Measurements from ENCODE around the gene AUNIP.

AUNIP gene

DNA sequence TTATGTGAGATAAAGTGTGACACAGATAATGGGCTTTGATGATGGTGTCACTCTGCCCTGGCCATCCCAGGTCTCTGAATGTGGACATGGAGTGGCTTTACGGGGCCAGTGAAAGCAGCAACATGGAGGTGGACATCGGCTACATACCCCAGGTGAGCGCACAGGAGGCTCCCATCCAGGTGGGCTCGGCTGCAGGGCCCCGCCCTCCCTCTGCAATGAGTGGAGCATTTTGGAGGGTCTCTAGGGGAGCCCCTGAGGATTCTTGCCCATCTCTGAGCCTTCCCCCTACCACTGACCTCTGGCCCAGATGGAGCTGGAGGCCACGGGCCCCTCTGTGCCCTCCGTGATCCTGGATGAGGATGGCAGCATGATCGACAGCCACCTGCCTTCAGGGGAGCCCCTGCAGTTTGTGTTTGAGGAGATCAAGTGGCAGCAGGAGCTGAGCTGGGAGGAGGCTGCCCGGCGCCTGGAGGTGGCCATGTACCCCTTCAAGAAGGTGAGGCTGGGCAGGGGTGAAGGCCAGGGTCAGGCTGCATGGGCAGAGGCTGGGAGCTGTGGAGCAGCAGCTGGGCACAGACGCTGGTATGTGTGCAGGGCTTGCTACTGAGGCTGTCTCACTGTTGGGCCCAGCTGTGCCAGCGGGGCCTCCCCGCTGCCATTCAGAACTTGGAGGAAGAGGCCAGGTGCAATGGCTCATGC is 47.7 kb downstream of the AUNIP start:
- no peak for FAIRE-seq
- DNase-seq (ENCODE audit: insufficient read length, low spot score): no peak

GRCh38 chr1:25810341-25811299 is 48.6 kb downstream of the AUNIP start:
- DNase-seq (ENCODE audit: insufficient read length, low spot score) (peak; percentile 77), FAIRE-seq (peak; percentile 33)

DNA sequence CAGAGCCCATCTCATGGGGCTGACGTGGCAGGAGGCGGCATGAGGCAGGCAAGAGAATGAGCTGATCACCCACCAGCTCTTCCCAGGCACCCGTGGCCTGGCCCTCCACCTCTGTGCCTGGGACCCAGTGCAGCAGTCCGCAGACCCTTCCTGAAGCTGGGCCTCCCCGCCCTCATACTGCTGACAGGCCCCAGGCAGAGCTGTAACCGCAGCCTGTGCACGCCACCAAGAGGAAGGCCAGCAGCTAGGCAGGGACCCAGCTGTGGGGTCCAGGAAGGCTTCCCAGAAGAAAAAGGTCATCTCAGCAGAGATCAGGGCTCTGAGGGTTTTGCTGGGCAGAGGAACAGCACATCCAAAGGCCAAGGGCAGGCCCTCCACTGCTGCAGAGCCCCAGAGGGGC is 49.3 kb downstream of the AUNIP start:
- no peak for DNase-seq (ENCODE audit: insufficient read length, low spot score)
- no peak for FAIRE-seq

- no peak for DNase-seq (ENCODE audit: insufficient read length, low spot score)
- no peak for FAIRE-seq
Measured at GRCh38 chr1:25809283-25809926, 49.9 kb downstream of the AUNIP start.

DNA sequence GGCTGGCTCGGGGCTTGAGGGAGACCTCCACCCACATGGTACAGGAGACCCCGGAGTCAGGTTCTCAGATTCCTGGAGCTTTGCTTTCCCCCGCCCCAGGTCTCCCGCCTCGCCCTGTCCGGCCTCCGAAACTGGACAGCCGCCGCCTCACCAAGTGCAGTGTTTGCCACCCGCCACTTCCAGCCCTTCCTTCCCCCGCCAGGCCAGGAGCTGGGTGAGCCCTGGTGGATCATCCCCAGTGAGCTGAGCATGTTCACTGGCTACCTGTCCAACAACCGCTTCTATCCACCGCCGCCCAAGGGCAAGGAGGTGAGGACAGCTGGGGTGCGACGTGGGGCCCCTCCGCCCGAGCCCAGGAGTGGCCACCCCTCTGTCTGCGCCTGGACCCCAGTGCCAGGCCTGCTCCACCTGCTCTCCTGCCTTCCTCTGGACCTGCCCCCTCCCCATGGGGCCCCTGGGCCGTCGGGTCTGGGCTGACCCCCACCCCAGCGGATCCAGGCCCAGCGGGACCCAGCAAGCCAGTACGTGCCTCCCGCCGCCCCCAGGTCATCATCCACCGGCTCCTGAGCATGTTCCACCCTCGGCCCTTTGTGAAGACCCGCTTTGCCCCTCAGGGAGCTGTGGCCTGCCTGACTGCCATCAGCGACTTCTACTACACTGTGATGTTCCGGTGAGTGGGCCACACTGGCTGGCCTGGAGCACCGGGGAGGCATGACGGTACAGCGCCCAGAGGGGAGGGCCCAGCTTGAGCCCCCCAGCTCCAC is 50.6 kb downstream of the AUNIP start:
- FAIRE-seq (no peak), DNase-seq (ENCODE audit: insufficient read length, low spot score) (no peak)

DNA sequence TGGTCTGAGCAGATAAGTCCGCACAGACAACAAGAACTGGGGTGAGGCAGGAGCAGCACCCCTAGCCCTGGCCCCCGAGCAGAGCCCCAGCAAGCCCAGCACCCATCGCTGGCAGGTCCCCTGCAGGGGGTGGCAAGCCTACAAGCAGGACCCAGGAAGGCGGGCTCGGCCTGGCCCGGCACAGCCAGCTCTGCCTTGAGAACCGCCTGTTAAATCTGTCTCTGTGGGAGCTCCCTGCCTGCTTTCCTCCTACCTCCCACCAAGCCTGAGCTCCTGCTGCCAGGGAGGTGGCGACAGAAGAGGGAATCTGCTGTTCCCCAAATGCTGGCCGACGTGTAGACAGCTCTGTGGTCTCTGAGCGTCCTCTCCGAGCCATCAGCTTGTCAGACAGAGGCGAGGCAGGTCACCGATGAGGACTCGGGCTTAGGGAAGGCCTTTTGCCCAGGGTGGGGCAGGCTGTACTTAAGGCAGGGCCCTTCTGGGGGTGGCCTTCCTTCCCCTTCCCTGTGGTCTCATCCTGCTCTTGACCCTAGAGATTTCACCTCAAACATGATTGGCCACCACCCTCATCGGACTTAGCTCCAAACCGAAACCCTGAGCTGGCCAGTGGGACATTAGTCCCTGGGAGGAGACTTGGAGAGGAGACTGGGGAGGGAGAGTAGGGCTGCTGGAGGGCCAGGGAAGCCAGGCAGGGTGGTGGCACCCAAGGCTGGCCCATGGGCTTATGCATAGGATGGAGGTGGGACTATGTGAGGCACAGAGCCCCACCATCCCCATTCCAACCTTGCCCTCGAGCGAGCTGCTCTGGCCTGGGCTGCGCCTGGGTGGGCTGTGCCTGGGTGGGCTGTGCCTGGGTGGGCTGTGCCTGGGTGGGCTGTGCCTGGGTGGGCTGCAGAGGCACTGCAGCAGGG is 51.5 kb downstream of the AUNIP start:
- FAIRE-seq (no peak), DNase-seq (ENCODE audit: insufficient read length, low spot score) (no peak)

DNA sequence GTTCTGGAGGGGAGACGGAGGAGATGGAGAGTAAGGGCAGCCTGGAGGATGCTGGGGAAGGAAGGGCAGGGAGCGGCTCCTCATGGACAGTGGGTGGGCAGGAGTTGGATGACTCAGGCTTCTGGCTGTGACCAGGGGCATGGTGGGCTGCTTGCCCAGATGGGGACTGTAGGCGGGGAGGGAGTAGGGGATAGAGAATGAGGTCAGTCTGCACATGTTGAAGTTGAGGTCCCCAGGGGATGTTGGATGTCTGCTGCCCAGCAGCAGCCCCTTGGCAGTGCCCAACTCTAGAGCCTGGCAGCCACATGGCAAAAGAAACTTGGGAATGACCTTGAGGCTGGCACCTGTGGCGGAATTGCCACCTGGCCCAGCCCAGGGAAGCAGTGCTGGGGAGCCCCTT is 52.8 kb downstream of the AUNIP start:
- FAIRE-seq: no peak

GRCh38 chr1:25805863-25806225 is 53.4 kb downstream of the AUNIP start:
- DNase-seq (ENCODE audit: insufficient read length, low spot score): no peak
- FAIRE-seq: no peak

More for the DNA sequence above, 52.8 kb downstream of the AUNIP start:
- no peak for DNase-seq (ENCODE audit: insufficient read length, low spot score)

GRCh38 chr1:25804964-25805862 is 54.0 kb downstream of the AUNIP start:
- no peak for DNase-seq (ENCODE audit: insufficient read length, low spot score)
- no peak for FAIRE-seq

- FAIRE-seq: peak; percentile 85
- peak; percentile 79 for DNase-seq (ENCODE audit: insufficient read length, low spot score)
Measured at GRCh38 chr1:25804244-25804963, 54.9 kb downstream of the AUNIP start.

DNA sequence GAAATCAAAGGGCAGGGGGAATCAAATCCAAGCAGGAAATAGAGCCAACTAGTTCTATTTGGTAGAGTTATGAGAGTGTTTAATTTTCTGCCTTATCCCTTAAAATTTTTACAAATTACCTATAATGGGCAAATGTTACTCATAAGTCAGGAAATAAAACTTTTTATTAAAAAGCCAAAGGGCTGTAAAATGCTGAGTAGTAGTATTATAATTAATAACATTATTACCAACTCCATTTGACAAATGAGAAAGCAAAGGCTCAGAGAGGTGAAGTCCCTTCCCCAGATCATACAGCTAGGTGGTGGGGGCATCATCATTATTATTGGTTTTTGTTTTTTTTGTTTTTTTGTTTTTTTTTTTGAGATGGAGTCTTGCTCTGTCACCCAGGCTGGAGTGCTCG is 55.9 kb downstream of the AUNIP start:
- no peak for DNase-seq (ENCODE audit: insufficient read length, low spot score)
- FAIRE-seq: no peak

DNA sequence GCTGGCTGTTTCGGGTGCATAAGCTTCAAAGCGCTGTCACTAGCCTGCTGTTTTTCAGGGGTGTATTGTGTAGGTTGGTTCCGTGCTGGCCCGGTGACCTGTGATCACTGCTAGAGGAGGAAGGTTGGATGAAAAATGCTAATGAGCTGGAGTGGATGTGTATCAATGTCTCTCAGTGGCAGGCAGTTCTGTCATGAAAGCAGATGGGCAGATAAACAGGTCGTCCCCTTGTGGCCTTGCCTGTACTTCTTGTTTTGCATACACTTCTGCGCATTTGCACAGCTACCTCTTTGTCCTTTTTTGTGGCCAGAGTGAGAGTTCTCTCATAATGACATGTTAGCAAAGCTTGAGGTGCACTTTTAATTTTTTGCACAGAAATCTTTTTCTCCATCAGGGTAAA is 56.3 kb downstream of the AUNIP start:
- DNase-seq (ENCODE audit: insufficient read length, low spot score): no peak
- peak; percentile 73 for FAIRE-seq

GRCh38 chr1:25800703-25801377 is 58.4 kb downstream of the AUNIP start:
- peak; percentile 60 for FAIRE-seq
- DNase-seq (ENCODE audit: insufficient read length, low spot score): no peak

- DNase-seq (ENCODE audit: insufficient read length, low spot score) (no peak), FAIRE-seq (no peak)
Measured at GRCh38 chr1:25799935-25800702, 59.1 kb downstream of the AUNIP start, which contains the start of gene SELENON. SELENON (plus strand) TSS chr1:25800193; CDS start chr1:25800231, 38 bp downstream.

DNA sequence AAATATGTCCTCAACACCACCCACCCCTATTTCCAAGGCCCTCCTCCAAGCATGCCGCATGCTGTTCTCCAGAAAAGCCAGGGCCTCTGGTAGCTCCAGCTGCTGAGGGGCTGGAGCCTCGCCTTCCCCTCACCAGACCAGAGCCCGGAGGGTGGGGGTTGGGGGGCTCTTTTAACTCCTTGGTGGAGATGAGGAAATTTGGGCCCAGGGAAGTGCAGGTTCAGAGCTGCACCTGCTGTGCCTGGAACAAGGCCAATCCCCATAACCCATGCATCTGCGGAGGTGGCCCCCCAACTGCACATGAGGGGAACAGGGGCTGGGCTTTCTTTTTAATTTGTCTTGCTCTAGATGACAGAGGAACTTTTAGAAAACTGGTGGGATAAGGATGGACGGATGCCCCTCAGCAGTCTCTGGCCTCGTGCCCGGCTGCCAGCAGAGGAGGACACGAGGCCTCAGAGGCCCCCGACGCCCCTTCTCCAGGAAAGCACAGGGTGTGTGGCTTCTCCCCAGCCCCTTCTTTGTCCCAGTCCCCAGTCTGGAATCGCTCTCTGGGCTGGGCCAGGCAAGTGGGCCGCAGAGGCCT is 59.8 kb downstream of the AUNIP start:
- no peak for DNase-seq (ENCODE audit: insufficient read length, low spot score)
- no peak for FAIRE-seq

DNA sequence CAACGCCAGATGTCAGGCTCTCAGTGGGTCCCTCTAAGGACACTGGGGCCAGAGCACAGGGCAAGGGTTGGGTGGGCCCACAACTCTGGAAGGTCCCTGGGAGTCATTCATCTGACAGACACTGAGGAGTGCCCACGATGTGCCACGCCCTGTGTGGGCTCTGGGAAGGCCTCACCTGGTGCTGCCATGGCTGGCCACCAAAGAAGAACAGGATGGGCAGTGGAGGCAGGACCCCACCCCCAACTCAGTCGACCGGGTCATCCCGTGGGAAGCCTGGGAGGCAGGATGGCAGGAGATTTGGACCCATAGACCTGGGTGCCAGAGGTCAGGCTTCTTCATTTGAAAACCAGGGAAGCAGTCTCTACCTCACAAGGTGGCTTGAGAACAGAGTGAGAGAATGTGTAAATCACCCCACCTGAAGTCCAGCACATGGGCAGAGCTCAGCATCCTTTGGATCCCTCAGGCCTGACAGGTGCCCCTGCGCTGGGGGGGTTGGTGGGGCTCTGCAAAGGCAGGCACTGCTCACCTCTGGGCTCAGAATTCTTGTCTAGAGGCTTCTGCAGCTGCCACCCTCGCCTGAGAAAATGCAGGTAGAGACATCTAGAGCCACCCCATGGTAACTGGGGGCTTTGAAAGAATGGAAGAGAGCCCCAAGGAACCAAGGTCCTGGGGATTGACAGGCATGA is 60.4 kb downstream of the AUNIP start:
- DNase-seq (ENCODE audit: insufficient read length, low spot score): no peak

More for the DNA sequence above, 60.4 kb downstream of the AUNIP start:
- no peak for FAIRE-seq
